SK-N-MC (cell line): ENCODE results near the gene HSD17B12.

Experiments
- DNase-seq: peaks from one replicate; pipeline ENCODE4 v3.0.0-alpha.2; 2011; ENCODE audit warnings: low read depth, low spot score
- H3K27ac ChIP-seq: fragments of 200-600 bp; sonication (generic); 2 replicates; pipeline ENCODE4 v1.5.1; 2016; ENCODE audit warnings: mixed run types
- H3K36me3 ChIP-seq: fragments of 200-600 bp; sonication (generic); 2 replicates; pipeline ENCODE4 v1.6.1; 2017; ENCODE audit warnings: antibody characterized with exemption, low read length, mixed read lengths; ENCODE audit not compliant: insufficient read depth
- H3K4me3 ChIP-seq: fragments of 200-600 bp; sonication (generic); 2 replicates; pipeline ENCODE4 v1.5.1; 2016
- H3K9ac ChIP-seq: fragments of 200-600 bp; sonication (generic); 2 replicates; pipeline ENCODE4 v1.8.0; 2017; ENCODE audit warnings: mixed run types, mixed read lengths; ENCODE audit not compliant: insufficient read length
- H3K9me3 ChIP-seq: fragments of 200-600 bp; sonication (generic); 2 replicates; pipeline ENCODE4 v1.6.1; 2017; ENCODE audit warnings: low read depth, mild to moderate bottlenecking, antibody characterized with exemption, low read length, moderate library complexity, mixed read lengths
- EZH2 ChIP-seq: fragments of 200-600 bp; sonication (generic); IDR thresholded peaks from one replicate; pipeline ENCODE4 v1.6.1; 2017; ENCODE audit warnings: antibody characterized with exemption
- FOXP2 ChIP-seq: optimal IDR thresholded peaks from 2 replicates; pipeline ENCODE3; 2011; ENCODE audit warnings: mild to moderate bottlenecking, moderate library complexity; ENCODE audit not compliant: insufficient read depth; ENCODE audit errors: extremely low read length, control extremely low read depth
- POLR2AphosphoS5 ChIP-seq: IDR thresholded peaks from 2 replicates; pipeline ENCODE4 v1.6.1; 2012; ENCODE audit warnings: mild to moderate bottlenecking, low read depth, low read length, borderline replicate concordance

HSD17B12 gene

GRCh38 chr11:43872995-43873394 is 192.5 kb downstream of the HSD17B12 start:
- no peak overlapping the region for H3K27ac ChIP-seq
- H3K9ac ChIP-seq = no peak overlapping the region
- no peaks in the 10 kb centered on the region for H3K9me3 ChIP-seq
- no peak for DNase-seq
- H3K4me3 ChIP-seq = no peak overlapping the region
- TF ChIP-seq POLR2AphosphoS5 (no peak), EZH2 (no peak), FOXP2 (no peak)
- H3K36me3 ChIP-seq = no peaks in the 10 kb centered on the region

DNA sequence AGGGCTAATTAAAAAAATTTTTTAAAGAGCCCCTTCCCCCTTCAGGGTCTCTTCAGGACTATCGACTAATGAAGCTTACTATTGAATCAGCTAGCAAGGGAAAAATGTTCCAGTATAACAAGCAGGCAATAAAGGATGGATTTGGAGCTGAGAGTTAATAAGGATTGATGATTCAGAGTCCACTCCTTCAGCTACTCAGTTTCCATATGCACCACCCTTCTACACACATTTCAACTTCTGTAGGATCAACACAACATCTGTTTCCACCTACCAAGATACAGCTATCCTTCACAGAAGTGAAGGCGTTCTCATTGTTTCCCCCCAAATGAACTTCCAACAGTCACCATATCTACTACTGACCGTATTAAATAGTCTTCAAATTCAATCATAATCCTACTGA is 193.5 kb downstream of the HSD17B12 start:
- Histone ChIP-seq H3K9ac (no peak overlapping the region), H3K4me3 (no peak overlapping the region), H3K9me3 (no peaks in the 10 kb centered on the region), H3K27ac (no peak overlapping the region), H3K36me3 (no peaks in the 10 kb centered on the region)
- TF ChIP-seq POLR2AphosphoS5 (no peak), FOXP2 (no peak), EZH2 (no peak)
- no peak for DNase-seq

DNA sequence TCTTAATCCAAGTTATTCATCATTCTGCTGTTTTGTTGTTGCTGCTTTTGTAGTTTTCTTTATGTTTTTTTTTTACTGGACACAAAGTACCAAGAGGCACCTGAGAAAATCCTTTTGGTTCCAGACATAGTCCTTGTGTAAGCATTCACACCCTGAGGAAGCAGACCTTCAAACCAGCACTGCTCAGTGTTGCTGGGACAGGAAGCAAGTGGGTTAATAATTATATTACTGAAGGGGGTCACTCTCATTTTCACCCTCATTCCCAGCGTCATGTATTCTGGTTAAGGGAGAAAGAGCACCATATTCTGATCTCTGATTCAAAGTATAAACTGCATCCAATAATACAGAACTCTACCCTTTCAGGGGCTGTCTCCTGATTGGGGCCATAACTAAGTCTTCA is 194.2 kb downstream of the HSD17B12 start:
- no peak overlapping the region for H3K9ac ChIP-seq
- no peak overlapping the region for H3K4me3 ChIP-seq
- TF ChIP-seq POLR2AphosphoS5 (no peak), EZH2 (no peak), FOXP2 (no peak)
- H3K36me3 ChIP-seq = no peaks in the 10 kb centered on the region
- DNase-seq = no peak
- no peaks in the 10 kb centered on the region for H3K9me3 ChIP-seq
- H3K27ac ChIP-seq = no peak overlapping the region

- Histone ChIP-seq H3K4me3 (peak overlapping the region; percentile 86), H3K9me3 (no peaks in the 10 kb centered on the region), H3K27ac (no peak overlapping the region), H3K9ac (no peak overlapping the region), H3K36me3 (peaks cover 21% of the 10 kb centered on the region)
- no peak for DNase-seq
- TF ChIP-seq POLR2AphosphoS5 (no peak), EZH2 (no peak), FOXP2 (no peak)
Measured at GRCh38 chr11:43879789-43880639, 199.5 kb downstream of the HSD17B12 start.

DNA sequence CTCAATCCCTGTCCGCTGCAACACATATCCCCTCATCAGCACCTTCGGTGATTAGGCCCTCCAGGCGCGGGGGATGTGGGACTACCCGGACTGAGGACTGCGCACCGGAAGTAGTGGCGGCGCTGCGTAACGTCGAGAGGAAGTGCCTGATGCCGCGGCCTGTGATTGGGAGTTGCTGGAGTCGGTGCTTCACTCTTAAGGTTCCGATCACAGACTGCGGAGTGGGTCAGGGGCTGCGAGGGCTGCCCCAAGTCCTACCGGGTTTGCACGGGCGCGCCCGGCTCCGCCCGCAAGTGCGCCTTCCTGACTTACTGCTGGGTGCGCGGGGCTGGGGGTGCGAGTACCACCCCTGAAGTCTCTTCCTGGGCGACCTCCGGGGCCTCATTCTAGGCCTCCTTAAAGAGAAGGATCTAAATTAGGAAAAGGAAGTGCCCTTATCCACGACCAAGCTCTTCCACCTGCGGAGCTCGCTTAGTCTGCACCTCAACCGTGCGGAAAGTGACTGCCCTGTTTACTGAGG is 200.2 kb downstream of the HSD17B12 start, which contains the start of gene ALKBH3:
TSS of gene ALKBH3 (plus strand) at position 192 of the 520 bp plus-strand sequence. CDS start 1,822 bp downstream, outside the sequence.
- H3K4me3 ChIP-seq = peak within 1 kb of the TSS; percentile 86
- H3K9me3 ChIP-seq = no peaks in the 10 kb centered on the region
- TF ChIP-seq FOXP2 = peak; percentile 85
- TF ChIP-seq POLR2AphosphoS5 = peak; percentile 74
- TF ChIP-seq EZH2 = no peak
- DNase-seq = peak; percentile 74
- H3K36me3 ChIP-seq = peaks cover 21% of the 10 kb centered on the region
- H3K9ac ChIP-seq = peak within 1 kb of the TSS; percentile 80
- no peak within 1 kb of the TSS for H3K27ac ChIP-seq

DNA sequence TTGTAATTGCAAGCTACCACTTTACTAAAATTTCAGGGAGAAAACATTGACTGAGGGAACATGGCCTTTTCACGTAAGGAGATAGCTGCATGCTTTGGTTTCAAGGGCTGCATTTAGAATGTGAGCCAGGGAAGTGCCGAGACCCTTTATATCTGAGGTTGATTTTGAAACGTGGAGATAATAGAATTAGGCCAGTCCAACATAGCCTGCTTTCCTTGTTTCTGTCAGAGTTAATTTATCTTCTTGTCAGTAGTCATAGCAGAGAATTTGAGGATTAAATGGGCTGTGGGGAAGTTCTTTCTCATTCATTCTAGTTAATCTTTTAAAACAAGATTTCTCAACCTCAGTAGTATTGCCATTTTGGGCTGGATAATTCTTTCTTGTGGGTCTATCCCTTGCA is 212.3 kb downstream of the HSD17B12 start:
- no peak for TF ChIP-seq FOXP2
- no peak for TF ChIP-seq EZH2
- no peak for TF ChIP-seq POLR2AphosphoS5
- Histone ChIP-seq H3K4me3 (no peak overlapping the region), H3K9me3 (no peaks in the 10 kb centered on the region), H3K9ac (no peak overlapping the region), H3K36me3 (peaks cover 52% of the 10 kb centered on the region), H3K27ac (no peak overlapping the region)
- DNase-seq = no peak

- DNase-seq = no peak
Measured at GRCh38 chr11:43894546-43894945, 214.0 kb downstream of the HSD17B12 start.

GRCh38 chr11:43895601-43896000 is 215.1 kb downstream of the HSD17B12 start:
- Histone ChIP-seq H3K9me3 (no peaks in the 10 kb centered on the region), H3K27ac (no peak overlapping the region), H3K36me3 (peaks cover 64% of the 10 kb centered on the region), H3K4me3 (no peak overlapping the region), H3K9ac (no peak overlapping the region)
- TF ChIP-seq POLR2AphosphoS5 (no peak), EZH2 (no peak), FOXP2 (no peak)
- no peak for DNase-seq

More at GRCh38 chr11:43894546-43894945, 214.0 kb downstream of the HSD17B12 start:
- H3K27ac ChIP-seq = no peak overlapping the region
- no peak for TF ChIP-seq POLR2AphosphoS5
- no peak for TF ChIP-seq FOXP2
- no peak for TF ChIP-seq EZH2
- no peak overlapping the region for H3K4me3 ChIP-seq
- peaks cover 69% of the 10 kb centered on the region for H3K36me3 ChIP-seq
- H3K9me3 ChIP-seq = no peaks in the 10 kb centered on the region
- H3K9ac ChIP-seq = no peak overlapping the region
